GM18907 (cell line): ENCODE data around the gene MFRP.
A peak's percentile ranks its signal among the peaks of the same experiment; 100 is the strongest.

Experiments used
- ATAC-seq: cut with Tn5 transposase; IDR thresholded peaks from one replicate; pipeline ENCODE4 v1.9.1; 2021; ENCODE audit warnings: mild to moderate bottlenecking, moderate library complexity; ENCODE audit not compliant: unreplicated experiment

The MFRP gene

DNA sequence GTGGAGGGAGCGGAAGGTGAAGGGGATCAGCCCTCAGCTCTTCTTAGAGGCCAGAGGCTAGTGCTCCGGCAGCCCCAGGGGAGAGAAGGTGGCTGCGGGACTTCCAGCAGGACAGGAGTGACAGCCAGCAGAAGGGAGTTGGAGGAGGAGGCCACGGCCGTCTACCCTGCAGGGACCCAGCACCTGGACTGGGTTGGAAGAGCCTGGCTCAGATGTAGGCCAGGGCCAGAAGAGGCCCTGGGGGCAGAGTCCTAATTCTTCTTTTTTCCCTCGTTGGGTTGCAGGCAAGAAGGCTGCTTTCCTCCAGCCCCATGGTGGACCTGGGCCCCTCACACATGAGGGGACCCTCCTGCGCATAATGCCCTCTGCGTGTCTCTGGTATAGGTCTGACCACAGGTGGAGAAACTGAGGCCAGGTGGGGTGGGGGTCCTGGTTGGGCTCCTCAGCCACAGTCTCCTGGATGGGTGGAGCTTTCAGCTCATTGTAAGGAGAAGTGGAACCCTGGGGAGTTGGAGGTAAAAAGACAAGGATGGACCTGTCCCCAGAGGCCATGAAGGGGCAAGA, 27.3 kb downstream of the MFRP start:
- ATAC-seq = no peak

DNA sequence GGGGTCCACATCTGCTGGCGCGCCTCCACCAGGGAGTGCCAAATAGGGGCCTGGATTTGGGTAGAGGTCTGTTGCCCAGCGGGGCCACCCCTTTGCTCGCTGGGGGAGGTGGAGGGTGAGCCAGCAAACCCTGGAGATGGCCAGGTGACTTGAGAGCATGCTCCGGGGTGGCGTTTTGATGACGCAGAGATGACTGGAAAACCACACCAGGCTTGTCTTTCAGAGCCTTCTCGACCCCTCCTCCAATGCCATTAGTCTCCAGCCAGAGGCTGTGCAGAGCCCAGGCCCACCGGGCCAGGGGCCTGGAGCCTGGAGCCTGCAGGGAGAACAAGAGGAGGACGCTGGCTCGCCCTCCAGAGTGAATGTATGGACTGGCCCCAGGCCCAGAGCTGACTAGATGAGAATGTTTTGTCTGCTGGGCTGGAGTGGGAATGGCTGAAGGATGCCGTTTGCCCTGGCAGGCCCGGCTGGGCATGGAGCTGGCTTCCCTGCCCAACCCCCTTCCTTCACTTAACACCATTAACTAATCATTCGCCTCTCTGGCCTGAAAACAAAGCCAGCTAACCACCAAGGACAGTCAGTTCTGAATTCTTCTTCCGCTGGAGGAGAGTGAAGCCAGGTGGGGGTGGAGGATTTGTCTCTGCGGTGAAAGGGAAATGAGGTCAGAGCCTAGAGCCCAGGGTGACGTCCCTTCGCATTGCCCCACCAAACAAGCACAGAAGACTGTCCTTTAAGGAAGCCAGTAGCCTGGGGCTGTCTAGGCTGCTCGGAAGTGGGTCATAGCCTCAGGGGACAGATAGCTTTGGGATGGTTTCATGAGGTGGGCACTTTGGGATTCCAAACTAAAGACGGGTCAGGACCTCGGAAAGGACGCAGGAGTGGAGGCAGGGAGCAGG, 28.0 kb downstream of the MFRP start:
- no peak for ATAC-seq

DNA sequence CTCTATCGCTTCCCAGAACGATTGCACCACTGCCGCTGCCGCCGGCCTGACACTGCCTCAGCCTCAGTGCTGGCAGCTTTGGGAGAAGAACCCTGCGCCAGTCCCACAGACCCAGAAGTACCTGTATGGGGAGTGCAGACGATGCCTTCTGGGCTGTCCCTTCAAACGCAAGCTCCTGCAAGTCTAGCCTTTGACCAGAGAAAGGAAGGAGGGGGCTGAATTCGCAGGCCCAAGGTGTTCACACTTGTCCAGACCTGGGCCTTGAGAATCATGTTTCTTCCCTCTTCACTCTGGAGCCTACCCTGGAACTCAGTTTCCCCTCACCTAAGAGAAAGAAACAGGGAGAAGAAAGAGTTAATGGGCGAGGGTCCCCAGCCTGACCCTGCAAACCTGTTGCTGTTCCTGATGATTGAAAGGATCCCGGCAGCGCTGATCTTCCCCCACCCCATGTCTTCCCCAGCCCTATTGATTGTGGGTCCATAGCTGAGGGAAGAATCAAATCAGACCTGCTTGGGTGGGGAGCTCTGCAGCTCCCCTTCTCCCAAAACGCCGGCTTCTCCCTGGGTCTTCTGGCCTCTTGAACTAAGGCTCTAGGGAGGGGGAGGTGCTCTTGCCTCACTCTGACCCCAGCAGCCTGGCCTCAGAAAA, 28.8 kb downstream of the MFRP start:
- no peak for ATAC-seq

DNA sequence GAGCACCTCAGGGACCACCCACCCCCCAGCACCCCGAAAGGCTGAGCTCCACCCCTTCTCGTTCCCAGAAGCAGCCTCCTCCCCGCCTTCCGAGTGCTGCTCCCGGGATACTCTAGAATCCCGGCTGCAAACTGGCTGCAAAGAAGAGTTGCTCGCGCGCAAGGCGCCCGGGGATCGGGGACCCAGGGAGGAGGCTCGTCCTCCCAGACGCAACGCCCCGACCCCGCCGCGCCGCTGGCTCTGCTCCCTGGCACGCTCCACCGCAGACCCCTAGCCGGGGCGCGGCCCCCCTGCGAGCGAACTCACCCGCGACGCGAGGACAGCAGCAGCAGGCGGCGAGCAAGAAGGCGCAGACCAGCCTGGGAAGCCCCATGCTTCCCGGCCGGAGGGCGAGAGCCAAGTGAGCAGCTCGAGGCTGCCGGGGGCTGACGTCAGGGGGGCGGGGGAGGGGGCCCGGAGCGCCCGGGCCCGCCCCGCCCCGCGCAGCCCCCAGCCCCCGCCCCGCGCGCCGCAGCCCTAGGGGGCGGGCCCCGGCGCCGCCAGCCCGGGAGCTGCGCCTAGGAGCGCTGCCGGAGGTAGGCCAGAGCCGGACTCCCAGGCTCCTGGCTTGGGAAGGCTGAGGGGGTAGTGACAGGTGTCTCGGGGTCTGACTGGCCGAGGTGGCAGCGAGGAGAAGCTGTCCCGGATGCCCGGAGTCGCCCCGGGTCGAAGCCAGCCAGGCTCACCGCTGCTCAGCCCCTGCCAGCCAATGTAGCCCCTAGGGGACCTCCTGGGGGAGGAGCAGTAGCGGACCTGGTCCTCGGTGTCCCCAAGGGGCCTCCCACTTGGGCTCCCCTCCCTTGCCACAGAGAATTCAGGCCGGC, 29.5 kb downstream of the MFRP start, which contains the start of gene MCAM:
MCAM (minus strand) TSS at position 402 of the 863 bp plus-strand sequence; CDS start at position 373, 29 bp downstream.
- no peak for ATAC-seq

DNA sequence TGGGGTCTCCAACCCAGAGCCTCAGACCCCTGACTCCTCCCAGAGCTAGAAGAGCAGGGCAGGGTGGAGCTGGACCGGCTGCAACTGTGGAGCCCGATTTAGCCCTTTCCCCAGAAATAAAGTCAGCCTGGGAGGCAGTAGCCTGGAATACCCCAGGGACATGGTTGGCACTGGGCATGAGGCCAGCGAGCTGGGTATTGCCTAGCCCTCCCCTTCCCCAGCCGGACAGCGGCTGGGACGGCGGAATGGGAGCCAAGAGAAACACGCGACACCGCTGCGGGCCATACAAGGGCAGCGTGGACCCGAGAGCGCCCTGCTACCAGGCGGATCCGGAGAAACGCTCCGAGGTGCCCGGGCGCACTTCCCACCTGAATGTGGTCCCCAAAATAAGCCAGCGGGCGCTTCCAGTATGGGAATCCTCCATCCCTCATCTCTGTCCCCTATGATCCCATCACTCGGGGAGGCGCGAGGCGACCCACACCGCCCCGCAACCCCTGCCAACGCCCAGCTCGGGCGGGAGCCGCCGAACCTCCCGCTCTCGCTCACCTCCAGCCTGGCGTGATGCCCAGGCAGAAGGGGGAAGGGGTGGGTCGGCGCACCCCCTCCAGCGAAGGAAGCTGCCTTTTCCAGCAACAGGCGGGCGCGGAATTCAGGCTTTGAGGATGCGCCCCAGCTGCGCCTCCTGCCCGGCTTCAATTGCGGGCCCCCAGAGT, 30.3 kb downstream of the MFRP start:
- no peak for ATAC-seq

- peak; percentile 39 for ATAC-seq
Observed at GRCh38 chr11:119315131-119316015, 31.1 kb downstream of the MFRP start.

DNA sequence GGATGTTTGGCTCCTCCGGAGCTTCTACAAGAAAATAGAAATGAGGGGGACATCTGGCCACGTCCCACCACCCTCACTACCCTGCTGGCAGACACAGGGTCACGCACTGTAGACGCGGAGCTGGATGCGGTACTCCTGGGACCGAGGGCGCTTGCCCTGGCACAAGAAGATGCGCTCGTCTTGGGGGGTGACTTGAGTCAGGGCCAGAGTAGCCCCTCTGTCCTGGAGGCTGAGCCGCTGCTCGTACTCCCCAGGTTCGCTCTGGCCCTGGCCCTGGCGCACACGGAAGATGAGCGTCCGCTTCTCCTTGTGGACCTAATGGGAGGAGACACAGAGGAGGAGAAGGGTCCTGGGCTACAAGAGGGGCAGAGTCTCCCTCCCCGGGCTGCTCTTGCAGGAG, 31.8 kb downstream of the MFRP start:
- no peak for ATAC-seq

DNA sequence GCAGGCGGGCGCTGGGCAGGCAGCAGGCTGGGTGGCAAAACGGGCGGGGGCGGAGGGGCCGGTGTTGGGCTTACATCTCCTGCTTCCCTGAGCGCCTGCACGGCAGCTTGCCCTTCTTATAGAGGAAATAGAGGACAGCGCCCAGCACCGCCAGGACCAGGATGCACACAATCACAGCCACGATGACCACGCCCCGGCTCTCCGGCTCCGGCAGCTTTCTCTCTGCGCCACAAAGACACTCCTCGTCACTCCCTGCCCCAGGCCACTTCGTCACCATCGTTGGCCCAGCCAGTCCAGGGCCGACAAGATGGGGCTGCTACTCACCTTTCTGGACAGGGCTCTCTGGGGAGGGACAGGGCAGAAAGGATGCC, 35.8 kb downstream of the MFRP start:
- ATAC-seq = no peak

GRCh38 chr11:119309953-119310681, 36.4 kb downstream of the MFRP start:
- no peak for ATAC-seq

- ATAC-seq = no peak
Observed at GRCh38 chr11:119309411-119309810, 37.1 kb downstream of the MFRP start.

DNA sequence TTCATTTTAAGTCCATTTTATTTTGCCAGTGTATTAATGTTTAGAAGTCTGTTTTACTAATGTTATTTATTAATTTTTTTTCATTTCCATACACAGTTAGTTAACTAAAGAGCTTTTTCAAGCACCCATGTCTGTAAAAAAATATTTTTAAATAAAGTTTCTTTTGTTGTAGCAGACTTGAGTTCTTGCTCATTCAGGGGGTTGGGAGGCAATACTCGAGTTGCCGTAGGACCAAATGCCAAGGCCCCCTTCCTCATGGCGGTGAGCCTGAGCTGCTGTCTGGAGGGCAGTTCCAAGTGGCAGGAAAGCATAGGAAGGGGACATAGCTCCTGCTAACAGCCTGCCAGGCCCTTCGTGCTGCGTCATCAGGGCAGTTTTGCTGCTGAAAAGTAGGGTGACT, 38.5 kb downstream of the MFRP start:
- no peak for ATAC-seq

GRCh38 chr11:119307219-119307618, 39.3 kb downstream of the MFRP start:
- no peak for ATAC-seq

- no peak for ATAC-seq
Observed at GRCh38 chr11:119306373-119306890, 40.1 kb downstream of the MFRP start.

- no peak for ATAC-seq
Observed at GRCh38 chr11:119305556-119306372, 40.7 kb downstream of the MFRP start.

DNA sequence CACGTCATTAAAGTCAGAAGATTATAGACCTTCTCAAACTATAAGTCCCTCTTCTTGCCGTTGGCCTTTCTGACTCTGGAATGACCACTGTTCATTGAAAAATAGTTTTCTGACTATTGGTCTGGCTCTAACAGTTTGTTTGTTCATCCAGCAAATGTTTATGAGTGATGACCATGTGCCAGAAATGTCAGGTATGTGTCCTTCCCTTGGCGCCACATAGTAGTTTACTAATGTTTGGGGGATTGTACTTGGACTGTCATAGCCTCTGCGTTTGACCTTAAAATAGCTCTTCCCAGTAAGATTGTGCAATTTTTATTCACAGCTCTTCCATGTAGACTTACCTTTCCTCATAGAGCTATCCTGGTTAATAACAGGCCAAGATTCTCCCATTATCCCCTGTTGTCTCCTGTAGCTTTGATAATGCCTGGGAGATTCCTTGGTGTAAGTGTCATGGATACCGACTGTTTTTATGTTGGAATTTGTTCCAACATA, 43.2 kb downstream of the MFRP start:
- ATAC-seq = no peak

GRCh38 chr11:119300198-119300964, 46.1 kb downstream of the MFRP start:
- no peak for ATAC-seq

GRCh38 chr11:119299416-119299815, 47.1 kb downstream of the MFRP start:
- no peak for ATAC-seq
